HepG2 (cell line): ENCODE results near the gene TJP3. TPM values are rescaled to one million over a fixed set of nuclear protein-coding genes. Genes with fewer than 3 reads are reported as not detected.

Source experiments
- BCL3 ChIP-seq: sonication (generic); formaldehyde crosslinking; IDR thresholded peaks from 2 replicates; pipeline ENCODE4 v1.5.1; 2020; ENCODE audit warnings: mild to moderate bottlenecking, missing genetic modification reagents, moderate library complexity
- BCL6 ChIP-seq: IDR thresholded peaks from 2 replicates; pipeline ENCODE4 v1.6.1; 2016; ENCODE audit warnings: missing genetic modification reagents, missing compliant biosample characterization
- BORCS8-MEF2B ChIP-seq: sonication (generic); formaldehyde crosslinking; IDR thresholded peaks from 2 replicates; pipeline ENCODE4 v1.8.0; 2022; ENCODE audit warnings: mild to moderate bottlenecking, missing genetic modification reagents
- FOXC1 ChIP-seq: sonication (generic); formaldehyde crosslinking; IDR thresholded peaks from 2 replicates; pipeline ENCODE4 v1.8.0; 2022; ENCODE audit warnings: mild to moderate bottlenecking, missing genetic modification reagents, borderline replicate concordance
- HIC2 ChIP-seq: sonication (generic); formaldehyde crosslinking; IDR thresholded peaks from 2 replicates; pipeline ENCODE4 v1.9.0; 2022; ENCODE audit warnings: low read depth, missing genetic modification reagents
- NFIB ChIP-seq: sonication (generic); formaldehyde crosslinking; IDR thresholded peaks from 2 replicates; pipeline ENCODE4 v1.9.0; 2021; ENCODE audit warnings: missing genetic modification reagents, mild to moderate bottlenecking, borderline replicate concordance
- NR3C1 ChIP-seq: sonication (generic); formaldehyde crosslinking; IDR thresholded peaks from 2 replicates; pipeline ENCODE4 v1.4.0; 2020; ENCODE audit warnings: missing genetic modification reagents
- SMARCE1 ChIP-seq: fragments of 450-650 bp; IDR thresholded peaks from 2 replicates; pipeline ENCODE4 v1.6.1; 2017; ENCODE audit warnings: borderline replicate concordance
- SYNCRIP ChIP-seq: fragments of 200-400 bp; formaldehyde crosslinking; IDR thresholded peaks from 2 replicates; pipeline ENCODE4 v1.6.1; 2018; ENCODE audit warnings: mild to moderate bottlenecking, low read depth, low read length; ENCODE audit not compliant: insufficient read depth
- TFDP2 ChIP-seq: sonication (generic); formaldehyde crosslinking; IDR thresholded peaks from 2 replicates; pipeline ENCODE4 v1.4.0; 2020; ENCODE audit warnings: missing genetic modification reagents
- ZBED4 ChIP-seq: sonication (generic); formaldehyde crosslinking; IDR thresholded peaks from 2 replicates; pipeline ENCODE4 v1.4.0; 2020; ENCODE audit warnings: missing genetic modification reagents, borderline replicate concordance
- ZNF451 ChIP-seq: sonication (generic); formaldehyde crosslinking; IDR thresholded peaks from 2 replicates; pipeline ENCODE4 v1.5.0; 2020; ENCODE audit warnings: mild to moderate bottlenecking, missing genetic modification reagents
- ZNF704 ChIP-seq: sonication (generic); formaldehyde crosslinking; IDR thresholded peaks from 2 replicates; pipeline ENCODE4 v1.8.1; 2023; ENCODE audit warnings: mild to moderate bottlenecking, inconsistent platforms, moderate library complexity, missing genetic modification reagents, borderline replicate concordance
- ZNF75D ChIP-seq: sonication (generic); formaldehyde crosslinking; IDR thresholded peaks from 2 replicates; pipeline ENCODE4 v1.8.1; 2023; ENCODE audit warnings: missing genetic modification reagents, mild to moderate bottlenecking, borderline replicate concordance
- ZNF878 ChIP-seq: sonication (generic); formaldehyde crosslinking; IDR thresholded peaks from 2 replicates; pipeline ENCODE4 v1.8.1; 2023; ENCODE audit warnings: mild to moderate bottlenecking, missing genetic modification reagents, moderate library complexity
- ZSCAN20 ChIP-seq: sonication (generic); formaldehyde crosslinking; IDR thresholded peaks from 2 replicates; pipeline ENCODE4 v1.4.0; 2020; ENCODE audit warnings: missing genetic modification reagents, mild to moderate bottlenecking, borderline replicate concordance
- ZSCAN21 ChIP-seq: sonication (generic); formaldehyde crosslinking; IDR thresholded peaks from 2 replicates; pipeline ENCODE4 v1.8.0; 2022; ENCODE audit warnings: mild to moderate bottlenecking, missing genetic modification reagents, moderate library complexity, borderline replicate concordance
- ZSCAN29 ChIP-seq: sonication (generic); formaldehyde crosslinking; conservative IDR thresholded peaks from 2 replicates; pipeline ENCODE4 v1.4.0; 2020; ENCODE audit warnings: mild to moderate bottlenecking, missing genetic modification reagents
- polyA plus RNA-seq, 8 experiments: library from polyadenylated mRNA; depleted of rRNA in 3 of 8; stranded (reverse) in 7 of 8; unstranded in 1 of 8; fragments of >200 nt; fragmentation: Illumina TruSeq in 4 of 8; extraction: Trizol in 4 of 8; gene quantifications; 2 replicates each; pipeline versions ENCODE4 v1.2.1 to v1.2.3, GENCODE V29; 2011 to 2016; ENCODE audit warnings: low read depth in 4 of 8, missing spikeins in 1 of 8, mixed read lengths in 1 of 8; ENCODE audit not compliant: insufficient read depth in 1 of 8
- total RNA-seq, 5 experiments: library from RNA; depleted of rRNA; stranded (reverse); fragments of >200 nt; fragmentation: Illumina TruSeq; extraction: Trizol; gene quantifications; 2 replicates each; pipeline ENCODE4 v1.2.3, GENCODE V29; 2016; ENCODE audit warnings: low read depth in 1 of 5

The TJP3 gene
- total and polyA plus RNA-seq, 2 of the 13 experiments (the other 11 are each of a cell fraction or from before 2014, with no cell fraction given) = 2.3 to 21.5 TPM

GRCh38 chr19:3668331-3669081 lies 39.7 kb upstream of the TJP3 start (continued):
- TF ChIP-seq SMARCE1 (no peak), NFIB (no peak), FOXC1 (CRISPR knock-in tag) (0 out of 2 replicates have a peak, but pooled peaks have one; percentile 56), ZSCAN20 (CRISPR knock-in tag) (no peak), ZNF878 (CRISPR knock-in tag) (no peak), BORCS8-MEF2B (CRISPR knock-in tag) (peak; percentile 73), BCL6 (CRISPR knock-in tag) (peak; percentile 28; the same call in 1 of the 2 replicates), HIC2 (CRISPR knock-in tag) (no peak), NR3C1 (CRISPR knock-in tag) (no peak), ZBED4 (CRISPR knock-in tag) (no peak), ZSCAN21 (CRISPR knock-in tag) (peak; percentile 44; the same call in 1 of the 2 replicates), TFDP2 (peak; percentile 72), BCL3 (peak; percentile 66; the same call in 1 of the 2 replicates), ZNF451 (CRISPR knock-in tag) (no peak), ZSCAN29 (CRISPR knock-in tag) (no peak), ZNF75D (CRISPR knock-in tag) (no peak), SYNCRIP (no peak), ZNF704 (CRISPR knock-in tag) (peak; percentile 57; the same call in 1 of the 2 replicates)
